ENCODE data around the gene PARD3.

GRCh38 chr10:34721208-34721840, 93.8 kb downstream of the PARD3 start:
- TF ChIP-seq POLR2AphosphoS5 (IDR thresholded peaks at IDR 0.05; ENCODE audit: low read depth, low read length) (no peak), TAF1 (IDR thresholded peaks at IDR 0.05; ENCODE audit: borderline replicate concordance, insufficient read depth, low read length) (no peak), SIN3A (IDR thresholded peaks at IDR 0.05; ENCODE audit: borderline replicate concordance, insufficient read depth, low read length) (no peak), REST (IDR thresholded peaks at IDR 0.05; ENCODE audit: insufficient read depth in 1 of 2, low read depth in 2 of 2, low read length in 2 of 2) (no peak)
